K562 (cell line): ENCODE results near the gene SEH1L. TPM values are rescaled to one million over a fixed set of nuclear protein-coding genes. Genes with fewer than 3 reads are reported as not detected.

Experiments used
- BHLHE40 ChIP-seq: IDR thresholded peaks from 2 replicates; pipeline ENCODE4 v1.6.1; 2011; ENCODE audit warnings: low read length, improper control_type of control experiment
- CAMTA2 ChIP-seq: fragments of 250-450 bp; sonication (Bioruptor Pico); conservative IDR thresholded peaks from 2 replicates; pipeline ENCODE4 v1.5.1; 2022
- EP400 ChIP-seq: fragments of 450-650 bp; IDR thresholded peaks from 2 replicates; pipeline ENCODE4 v1.6.1; 2017; ENCODE audit warnings: antibody characterized with exemption, mild to moderate bottlenecking, moderate library complexity
- ETV1 ChIP-seq: fragments of 450-650 bp; conservative IDR thresholded peaks from 2 replicates; pipeline ENCODE4 v1.6.1; 2016; ENCODE audit warnings: missing genetic modification characterization, control low read depth, low read depth, missing compliant biosample characterization
- FOXJ2 ChIP-seq: fragments of 200-800 bp; sonication (Bioruptor generic); IDR thresholded peaks from 2 replicates; pipeline ENCODE4 v1.6.1; 2016; ENCODE audit warnings: missing genetic modification characterization, missing compliant biosample characterization
- FOXM1 ChIP-seq, 2 experiments: fragments of 450-650 bp in 1 of 2; sonication (generic) in 1 of 2; formaldehyde crosslinking in 1 of 2; IDR thresholded peaks; 2 replicates each; pipeline versions ENCODE4 v1.6.1 to v1.9.0; 2017 to 2022; ENCODE audit warnings: low read depth in 2 of 2, mild to moderate bottlenecking in 2 of 2, missing genetic modification reagents in 1 of 2, moderate library complexity in 1 of 2
- KLF1 ChIP-seq: fragments of 450-650 bp; IDR thresholded peaks from 2 replicates; pipeline ENCODE4 v1.6.1; 2016; ENCODE audit warnings: missing genetic modification characterization, missing compliant biosample characterization
- KLF13 ChIP-seq: fragments of 450-650 bp; IDR thresholded peaks from 2 replicates; pipeline ENCODE4 v1.6.1; 2016; ENCODE audit warnings: missing genetic modification characterization, low read depth, mild to moderate bottlenecking, missing compliant biosample characterization, moderate library complexity, borderline replicate concordance
- PHB ChIP-seq: fragments of 250-450 bp; sonication (Bioruptor Pico); IDR thresholded peaks from 2 replicates; pipeline ENCODE4 v1.5.0; 2021
- PHTF2 ChIP-seq: fragments of 250-450 bp; sonication (Bioruptor Pico); IDR thresholded peaks from 2 replicates; pipeline ENCODE4 v1.5.0; 2021; ENCODE audit warnings: mild to moderate bottlenecking
- RBM15 ChIP-seq: fragments of 200-400 bp; formaldehyde crosslinking; IDR thresholded peaks from 2 replicates; pipeline ENCODE4 v1.6.1; 2018; ENCODE audit warnings: mild to moderate bottlenecking, low read length, moderate library complexity; ENCODE audit not compliant: insufficient read depth
- SMAD1 ChIP-seq: fragments of 150-350 bp; IDR thresholded peaks from 2 replicates; pipeline ENCODE4 v1.6.1; 2014; ENCODE audit warnings: low read length, low read depth; ENCODE audit not compliant: partially characterized antibody
- STAT5A ChIP-seq: IDR thresholded peaks from 2 replicates; pipeline ENCODE4 v1.6.1; 2012; ENCODE audit warnings: low read length, inconsistent platforms, borderline replicate concordance
- TCF7 ChIP-seq: sonication (generic); IDR thresholded peaks from 2 replicates; pipeline ENCODE4 v1.6.1; 2016; ENCODE audit warnings: antibody characterized with exemption, borderline replicate concordance
- ZBTB11 ChIP-seq, 3 experiments: fragments of 200-800 bp in 1 of 3; fragments of 250-450 bp in 1 of 3; fragments of 450-650 bp in 1 of 3; sonication (Bioruptor Pico) in 1 of 3; sonication (Bioruptor generic) in 1 of 3; formaldehyde crosslinking in 1 of 3; IDR thresholded peaks; 2 replicates each; pipeline versions ENCODE4 v1.6.1 to v1.8.0; 2016 to 2022; ENCODE audit warnings: mild to moderate bottlenecking in 2 of 3, missing genetic modification characterization in 2 of 3, missing compliant biosample characterization in 1 of 3, moderate library complexity in 1 of 3
- ZBTB7A ChIP-seq: IDR thresholded peaks from 2 replicates; pipeline ENCODE4 v1.6.1; 2011; ENCODE audit warnings: low read depth, mild to moderate bottlenecking, low read length, moderate library complexity, borderline replicate concordance; ENCODE audit not compliant: control insufficient read depth
- ZBTB8A ChIP-seq: fragments of 450-650 bp; IDR thresholded peaks from 2 replicates; pipeline ENCODE4 v1.6.1; 2018; ENCODE audit warnings: mild to moderate bottlenecking, moderate library complexity; ENCODE audit not compliant: partially characterized antibody
- ZFP91 ChIP-seq: sonication (generic); formaldehyde crosslinking; IDR thresholded peaks from 2 replicates; pipeline ENCODE4 v1.8.0; 2022; ENCODE audit warnings: mild to moderate bottlenecking, missing genetic modification reagents
- ZNF436 ChIP-seq: fragments of 250-450, 450-650 bp; sonication (Bioruptor Pico); formaldehyde crosslinking; IDR thresholded peaks from 2 replicates; pipeline ENCODE4 v1.7.0; 2020; ENCODE audit warnings: mild to moderate bottlenecking
- ZNF655 ChIP-seq: fragments of 250-450 bp; sonication (Bioruptor Pico); IDR thresholded peaks from 2 replicates; pipeline ENCODE4 v1.5.0; 2021
- ZNF717 ChIP-seq: fragments of 250-450 bp; sonication (Bioruptor Pico); IDR thresholded peaks from 2 replicates; pipeline ENCODE4 v1.5.0; 2021
- ZNF764 ChIP-seq: fragments of 250-450 bp; sonication (Bioruptor Pico); IDR thresholded peaks from 2 replicates; pipeline ENCODE4 v1.4.0; 2020; ENCODE audit warnings: low read depth, mild to moderate bottlenecking, moderate library complexity
- polyA plus RNA-seq, 8 experiments: library from polyadenylated mRNA; depleted of rRNA in 4 of 8; stranded (reverse) in 5 of 8; unstranded in 3 of 8; fragments of >200 nt; fragmentation: Nextera tagmentation in 2 of 8; fragmentation: Illumina TruSeq in 1 of 8; extraction: Ambion mirVana in 2 of 8; extraction: Trizol in 1 of 8; gene quantifications; 2 replicates each; pipeline versions ENCODE4 v1.2.1 to v1.2.3, GENCODE V29; 2011 to 2014; ENCODE audit warnings: inconsistent platforms in 1 of 8, missing spikeins in 1 of 8
- total RNA-seq, 7 experiments: library from RNA; depleted of rRNA in 6 of 7; stranded (reverse); fragments of >200 nt in 6 of 7; fragmentation: Illumina TruSeq in 2 of 7; extraction: Trizol in 2 of 7; gene quantifications; 2 replicates each; pipeline versions ENCODE4 v1.2.1 to v1.2.3, GENCODE V29; 2011 to 2021; ENCODE audit warnings: low replicate concordance in 1 of 7

Gene SEH1L
- total and polyA plus RNA-seq, 9 of the 15 experiments (the other 6 are each of a cell fraction or from before 2014, with no cell fraction given): 62.2 to 180 (median 108) TPM

- no peak for TF ChIP-seq ZFP91 (CRISPR knock-in tag)
- TF ChIP-seq ZBTB7A: peak; percentile 85; the same call in 1 of the 2 replicates
- peak; percentile 69 for TF ChIP-seq KLF13 (tag)
- no peak for TF ChIP-seq FOXJ2 (tag)
- no peak for TF ChIP-seq RBM15
- no peak; the same call in 1 of the 2 replicates for TF ChIP-seq STAT5A
- no peak for TF ChIP-seq ZNF436 (CRISPR knock-in tag)
- peak; percentile 41; the same call in 1 of the 2 replicates for TF ChIP-seq TCF7
- TF ChIP-seq ETV1 (tag): peak; percentile 74; the same call in 1 of the 2 replicates
- peak; percentile 83 for TF ChIP-seq BHLHE40
- no peak for TF ChIP-seq PHTF2 (CRISPR knock-in tag)
- TF ChIP-seq SMAD1: no peak
- peak; percentile 46 for TF ChIP-seq KLF1 (tag)
- no peak for TF ChIP-seq ZNF764 (CRISPR knock-in tag)
- no peak for TF ChIP-seq ZNF655
- TF ChIP-seq ZBTB8A: no peak
- peak; percentile 95 for TF ChIP-seq EP400
- TF ChIP-seq PHB (CRISPR knock-in tag): no peak
- TF ChIP-seq ZNF717 (CRISPR knock-in tag): 0 out of 2 replicates have a peak, but pooled peaks have one; percentile 20
- TF ChIP-seq CAMTA2 (CRISPR knock-in tag): peak; percentile 91; the same call in 1 of the 2 replicates
- peak in 1 of 3 experiments; percentile 70; a peak in 2 of 6 replicates for TF ChIP-seq ZBTB11 (CRISPR knock-in tag; IDR thresholded peaks at IDR 0.05)
- TF ChIP-seq FOXM1 (IDR thresholded peaks at IDR 0.05; ENCODE audit: low read depth): no peak
- TF ChIP-seq FOXM1 (CRISPR knock-in tag; IDR thresholded peaks at IDR 0.05; ENCODE audit: low read depth): peak; percentile 97; the same call in 1 of the 2 replicates
Observed at GRCh38 chr18:12948050-12948804, 416 bp downstream of the SEH1L start (continued).
